ENCODE results near the gene AKT2. TPM values are rescaled to one million over a fixed set of nuclear protein-coding genes. Genes with fewer than 3 reads are reported as not detected.
"Not testable (repeated sequence)": the region's sequence is repeated elsewhere in the genome, so short reads cannot be mapped to it uniquely, and the experiment has no call there.

AKT2 gene
- 89.8 TPM for total RNA-seq (ENCODE audit: unreplicated experiment)
- long read RNA-seq, partial matches to known transcripts: 1 of 2 reads
- long read RNA-seq, other reads (novel, unspliced or antisense): 1 of 2 reads

DNA sequence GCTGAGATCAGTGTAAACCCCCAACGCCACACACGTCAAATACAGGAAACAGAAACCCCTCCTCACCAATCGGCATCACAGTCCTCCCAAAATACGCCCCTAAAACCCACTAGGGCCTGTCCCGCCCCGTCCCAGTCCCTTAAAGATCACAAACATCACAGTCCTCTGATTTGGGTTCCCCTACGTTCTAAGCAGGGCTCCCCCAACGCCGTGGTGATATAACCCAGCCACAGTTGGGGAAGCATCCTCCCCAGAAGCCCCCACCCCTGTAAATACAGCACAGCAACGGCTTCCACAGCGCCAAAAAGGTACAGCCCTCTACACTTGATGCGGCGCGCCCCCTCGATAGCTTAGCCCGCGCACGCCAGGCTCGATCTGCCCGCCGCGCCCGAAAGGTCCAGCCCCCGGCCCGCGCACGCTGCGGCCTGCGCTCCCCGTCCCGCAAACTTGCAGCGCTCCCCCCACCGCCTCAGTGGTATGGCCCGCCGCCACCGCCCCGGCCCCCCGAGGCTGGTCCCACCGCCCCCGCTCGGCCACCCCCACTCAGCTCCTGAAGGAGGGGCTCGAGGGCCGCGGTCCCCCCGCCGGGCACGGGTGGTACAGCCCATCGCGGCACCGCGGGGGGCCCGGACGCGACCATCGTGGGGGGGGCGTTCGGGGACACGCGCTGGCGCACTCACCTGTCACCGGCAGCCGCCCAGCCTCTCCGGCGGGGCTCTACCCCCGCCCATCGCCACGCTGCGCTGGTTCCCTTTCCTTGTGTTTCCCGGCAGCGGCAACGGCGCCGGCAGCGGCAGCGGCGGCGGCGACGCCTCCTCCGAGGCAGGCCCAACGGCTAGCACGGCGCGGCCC, at the start of gene AKT2:
TSS of gene AKT2 (minus strand) at position 845 of the 852 bp plus-strand sequence. CDS start 20,078 bp downstream, outside the sequence.
- Mint-ChIP-seq H3K9me3 (ENCODE audit: unreplicated experiment) (no peaks in the 10 kb centered on the region), H3K4me3 (ENCODE audit: unreplicated experiment) (peak within 1 kb of the TSS; percentile 97), H3K36me3 (ENCODE audit: low read depth, unreplicated experiment) (peaks cover 4% of the 10 kb centered on the region), H3K27me3 (ENCODE audit: unreplicated experiment) (peaks cover 10% of the 10 kb centered on the region), H3K4me1 (ENCODE audit: unreplicated experiment) (peaks cover 19% of the 10 kb centered on the region), H3K27ac (ENCODE audit: unreplicated experiment) (peak within 1 kb of the TSS; percentile 98)
- TF ChIP-seq, protein P1, sequence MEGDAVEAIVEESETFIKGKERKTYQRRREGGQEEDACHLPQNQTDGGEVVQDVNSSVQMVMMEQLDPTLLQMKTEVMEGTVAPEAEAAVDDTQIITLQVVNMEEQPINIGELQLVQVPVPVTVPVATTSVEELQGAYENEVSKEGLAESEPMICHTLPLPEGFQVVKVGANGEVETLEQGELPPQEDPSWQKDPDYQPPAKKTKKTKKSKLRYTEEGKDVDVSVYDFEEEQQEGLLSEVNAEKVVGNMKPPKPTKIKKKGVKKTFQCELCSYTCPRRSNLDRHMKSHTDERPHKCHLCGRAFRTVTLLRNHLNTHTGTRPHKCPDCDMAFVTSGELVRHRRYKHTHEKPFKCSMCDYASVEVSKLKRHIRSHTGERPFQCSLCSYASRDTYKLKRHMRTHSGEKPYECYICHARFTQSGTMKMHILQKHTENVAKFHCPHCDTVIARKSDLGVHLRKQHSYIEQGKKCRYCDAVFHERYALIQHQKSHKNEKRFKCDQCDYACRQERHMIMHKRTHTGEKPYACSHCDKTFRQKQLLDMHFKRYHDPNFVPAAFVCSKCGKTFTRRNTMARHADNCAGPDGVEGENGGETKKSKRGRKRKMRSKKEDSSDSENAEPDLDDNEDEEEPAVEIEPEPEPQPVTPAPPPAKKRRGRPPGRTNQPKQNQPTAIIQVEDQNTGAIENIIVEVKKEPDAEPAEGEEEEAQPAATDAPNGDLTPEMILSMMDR (IDR thresholded peaks at IDR 0.05; ENCODE audit: unreplicated experiment): no peak
- DNase-seq (ENCODE audit: low spot score): peak; percentile 77

DNA sequence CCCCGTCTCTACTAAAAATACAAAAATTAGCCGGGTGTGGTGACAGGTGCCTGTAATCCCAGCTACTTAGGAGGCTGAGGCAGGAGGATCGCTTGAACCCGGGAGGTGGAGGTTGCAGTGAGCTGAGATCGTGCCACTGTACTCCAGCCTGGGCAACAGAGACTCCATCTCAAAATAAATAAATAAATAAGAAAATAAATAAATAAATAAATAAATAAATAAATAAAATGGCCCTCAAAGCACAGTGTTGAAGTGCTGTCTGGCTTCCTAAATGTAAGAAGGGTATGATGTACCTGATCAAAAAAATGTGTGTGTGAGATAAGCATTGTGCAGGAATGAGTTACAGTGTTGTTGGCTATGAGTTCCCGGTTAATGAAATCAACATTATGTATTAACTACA, 47.9 kb upstream of the AKT2 start:
- H3K9me3 Mint-ChIP-seq (ENCODE audit: unreplicated experiment); H3K4me3 Mint-ChIP-seq (ENCODE audit: unreplicated experiment); H3K4me1 Mint-ChIP-seq (ENCODE audit: unreplicated experiment); H3K27ac Mint-ChIP-seq (ENCODE audit: unreplicated experiment); DNase-seq (ENCODE audit: low spot score); H3K27me3 Mint-ChIP-seq (ENCODE audit: unreplicated experiment): not testable (repeated sequence)
- peaks cover 35% of the 10 kb centered on the region for H3K36me3 Mint-ChIP-seq (ENCODE audit: low read depth, unreplicated experiment)

- H3K9me3 Mint-ChIP-seq (ENCODE audit: unreplicated experiment): no peaks in the 10 kb centered on the region
- H3K27ac Mint-ChIP-seq (ENCODE audit: unreplicated experiment): no peak overlapping the region
- peaks cover 6% of the 10 kb centered on the region for H3K27me3 Mint-ChIP-seq (ENCODE audit: unreplicated experiment)
- H3K4me1 Mint-ChIP-seq (ENCODE audit: unreplicated experiment): no peaks in the 10 kb centered on the region
- no peak for DNase-seq (ENCODE audit: low spot score)
- H3K4me3 Mint-ChIP-seq (ENCODE audit: unreplicated experiment): no peak overlapping the region
- TF ChIP-seq, protein P1 (IDR thresholded peaks at IDR 0.05; ENCODE audit: unreplicated experiment): no peak
- peaks cover 35% of the 10 kb centered on the region for H3K36me3 Mint-ChIP-seq (ENCODE audit: low read depth, unreplicated experiment)
These were observed 47.5 kb upstream of the AKT2 start for GRCh38 chr19:40332669-40333068.

DNA sequence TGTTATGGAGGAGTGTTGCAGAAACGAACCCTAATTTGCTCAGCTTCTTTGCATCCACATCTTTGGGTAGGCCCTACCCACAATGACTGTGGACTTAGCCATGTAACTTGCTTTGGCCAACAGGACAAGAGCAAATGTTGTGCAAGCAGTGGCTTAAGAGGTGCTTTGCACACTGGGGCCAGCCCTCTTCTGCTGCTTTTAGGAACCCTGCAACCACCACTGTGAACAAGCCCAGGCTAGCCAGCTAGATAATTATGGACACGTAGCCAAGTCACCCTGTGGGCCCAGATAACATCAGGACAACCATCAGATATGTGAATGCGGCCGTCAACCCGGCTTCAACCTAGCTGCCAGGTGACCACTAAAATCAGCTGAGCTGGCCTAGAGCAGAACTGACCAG, 45.9 kb upstream of the AKT2 start:
- H3K27ac Mint-ChIP-seq (ENCODE audit: unreplicated experiment): no peak overlapping the region
- H3K9me3 Mint-ChIP-seq (ENCODE audit: unreplicated experiment): no peaks in the 10 kb centered on the region
- no peak for DNase-seq (ENCODE audit: low spot score)

DNA sequence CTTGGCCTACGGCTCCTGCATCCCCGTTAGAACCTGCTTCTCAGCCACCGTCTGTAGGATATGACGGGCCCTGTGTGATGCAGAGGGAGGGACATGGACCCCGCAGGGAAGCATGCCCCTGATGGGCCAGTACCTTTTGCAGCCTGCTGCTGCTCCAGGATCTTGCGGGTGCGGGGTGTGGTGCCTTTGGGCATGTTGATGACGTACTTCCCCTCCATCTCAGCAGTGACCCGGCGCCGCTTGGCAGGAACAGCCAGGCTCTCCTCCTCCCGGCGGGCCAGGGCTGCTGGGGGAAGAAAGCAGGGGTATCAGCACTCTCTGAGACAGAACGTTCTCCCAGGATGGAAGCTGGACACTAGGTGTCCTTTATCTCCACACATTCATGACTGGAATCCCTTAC, 41.1 kb upstream of the AKT2 start:
- Mint-ChIP-seq H3K4me3 (ENCODE audit: unreplicated experiment) (no peak overlapping the region), H3K36me3 (ENCODE audit: low read depth, unreplicated experiment) (peaks cover 48% of the 10 kb centered on the region), H3K27ac (ENCODE audit: unreplicated experiment) (no peak overlapping the region), H3K27me3 (ENCODE audit: unreplicated experiment) (peaks cover 6% of the 10 kb centered on the region), H3K4me1 (ENCODE audit: unreplicated experiment) (no peaks in the 10 kb centered on the region), H3K9me3 (ENCODE audit: unreplicated experiment) (no peaks in the 10 kb centered on the region)
- DNase-seq (ENCODE audit: low spot score): no peak
- TF ChIP-seq, protein P1 (IDR thresholded peaks at IDR 0.05; ENCODE audit: unreplicated experiment): no peak

More for the DNA sequence above, 45.9 kb upstream of the AKT2 start:
- Mint-ChIP-seq H3K4me1 (ENCODE audit: unreplicated experiment) (no peaks in the 10 kb centered on the region), H3K27me3 (ENCODE audit: unreplicated experiment) (peaks cover 6% of the 10 kb centered on the region), H3K4me3 (ENCODE audit: unreplicated experiment) (peak overlapping the region; percentile 37), H3K36me3 (ENCODE audit: low read depth, unreplicated experiment) (peaks cover 41% of the 10 kb centered on the region)
- TF ChIP-seq, protein P1 (IDR thresholded peaks at IDR 0.05; ENCODE audit: unreplicated experiment): no peak

Measured in endothelial cell (in vitro differentiated cells).